Mucosa of descending colon (tissue), 3 donors: Measurements from ENCODE around the gene LMX1A. TPM values are rescaled to one million over a fixed set of nuclear protein-coding genes. Genes with fewer than 3 reads are reported as not detected.

Experiments used
- ATAC-seq: fragments of 200-7000 bp; cut with Tn5 transposase; one replicate; pipeline ENCODE4 v1.9.1; 2020; ENCODE audit warnings: mild to moderate bottlenecking, moderate library complexity
- DNase-seq, 3 donors: peaks; one replicate each; pipeline ENCODE4 v3.0.0-alpha.2; 2020
- H3K36me3 ChIP-seq: fragments of 200-600 bp; one replicate; pipeline ENCODE4 v1.8.0; 2021; ENCODE audit warnings: low read depth, mild to moderate bottlenecking
- H3K4me1 ChIP-seq: fragments of 200-600 bp; one replicate; pipeline ENCODE4 v1.8.0; 2021; ENCODE audit warnings: low read depth, mild to moderate bottlenecking
- H3K4me3 ChIP-seq: fragments of 200-600 bp; one replicate; pipeline ENCODE4 v1.8.0; 2021; ENCODE audit warnings: mild to moderate bottlenecking
- H3K9me3 ChIP-seq: fragments of 200-600 bp; one replicate; pipeline ENCODE4 v1.8.0; 2021; ENCODE audit warnings: mild to moderate bottlenecking
- intact Hi-C, 2 donors: fragments of 100-400 bp; cut with DNase I in 1 of 2; cut with micrococcal nuclease in 1 of 2; formaldehyde crosslinking; loops; one replicate each; pipeline versions ENCODE4 v1.11.0 to v1.11.1; 2022; cut with DNase I, micrococcal nuclease
- total RNA-seq, 3 donors: library from RNA; stranded (reverse); fragmentation: NEBNext Ultra II Directional in 2 of 3; extraction: Animal tissue kit (Norgen Biotek cat#: 25700) in 2 of 3; gene quantifications; one replicate each; pipeline versions ENCODE4 v1.2.1 to v1.2.4, GENCODE V29; 2021 to 2023
- TF ChIP-seq, protein P1 (sequence below): fragments of 200-600 bp; IDR thresholded peaks from one replicate; pipeline ENCODE4 v1.8.0; 2022; ENCODE audit warnings: antibody characterized with exemption, mild to moderate bottlenecking
- donor health status: DM: no; HTN: no; CAD: no; lungs with moderate emphysema.
- donor health status: DM: no; HTN: no; CAD: no.
- donor health status: DM: no; HTN: yes; CAD: no.

Gene LMX1A
- total RNA-seq, 3 donors from 2014 or later = 0.31 to 0.84 (median 0.38) TPM

DNA sequence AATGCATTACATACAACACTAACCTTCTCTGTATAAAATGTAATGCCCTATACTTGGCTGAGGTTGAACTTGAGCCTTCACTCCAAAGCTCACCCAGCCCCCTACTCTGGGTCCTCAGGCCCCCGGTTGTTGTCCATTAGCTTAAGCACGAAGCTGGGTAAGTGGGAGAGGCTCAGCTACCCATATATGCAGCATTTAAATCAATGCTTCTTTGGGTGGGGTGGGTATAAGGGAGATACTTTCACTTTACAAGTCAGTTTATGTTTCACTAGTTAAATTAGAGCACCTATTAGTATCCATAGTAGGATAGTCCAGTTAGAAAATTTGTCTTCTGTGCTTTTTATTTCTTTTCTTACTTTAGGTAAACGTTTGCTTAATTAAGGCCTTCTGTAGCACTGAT lies 151.4 kb downstream of the LMX1A start:
- Histone ChIP-seq H3K36me3 (no peaks in the 10 kb centered on the region), H3K4me3 (no peak overlapping the region), H3K9me3 (no peaks in the 10 kb centered on the region), H3K4me1 (no peaks in the 10 kb centered on the region)
- DNase-seq (no peak), ATAC-seq (no peak)
- intact Hi-C loops = no loop called here
- TF ChIP-seq, protein P1, sequence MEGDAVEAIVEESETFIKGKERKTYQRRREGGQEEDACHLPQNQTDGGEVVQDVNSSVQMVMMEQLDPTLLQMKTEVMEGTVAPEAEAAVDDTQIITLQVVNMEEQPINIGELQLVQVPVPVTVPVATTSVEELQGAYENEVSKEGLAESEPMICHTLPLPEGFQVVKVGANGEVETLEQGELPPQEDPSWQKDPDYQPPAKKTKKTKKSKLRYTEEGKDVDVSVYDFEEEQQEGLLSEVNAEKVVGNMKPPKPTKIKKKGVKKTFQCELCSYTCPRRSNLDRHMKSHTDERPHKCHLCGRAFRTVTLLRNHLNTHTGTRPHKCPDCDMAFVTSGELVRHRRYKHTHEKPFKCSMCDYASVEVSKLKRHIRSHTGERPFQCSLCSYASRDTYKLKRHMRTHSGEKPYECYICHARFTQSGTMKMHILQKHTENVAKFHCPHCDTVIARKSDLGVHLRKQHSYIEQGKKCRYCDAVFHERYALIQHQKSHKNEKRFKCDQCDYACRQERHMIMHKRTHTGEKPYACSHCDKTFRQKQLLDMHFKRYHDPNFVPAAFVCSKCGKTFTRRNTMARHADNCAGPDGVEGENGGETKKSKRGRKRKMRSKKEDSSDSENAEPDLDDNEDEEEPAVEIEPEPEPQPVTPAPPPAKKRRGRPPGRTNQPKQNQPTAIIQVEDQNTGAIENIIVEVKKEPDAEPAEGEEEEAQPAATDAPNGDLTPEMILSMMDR = no peak

DNA sequence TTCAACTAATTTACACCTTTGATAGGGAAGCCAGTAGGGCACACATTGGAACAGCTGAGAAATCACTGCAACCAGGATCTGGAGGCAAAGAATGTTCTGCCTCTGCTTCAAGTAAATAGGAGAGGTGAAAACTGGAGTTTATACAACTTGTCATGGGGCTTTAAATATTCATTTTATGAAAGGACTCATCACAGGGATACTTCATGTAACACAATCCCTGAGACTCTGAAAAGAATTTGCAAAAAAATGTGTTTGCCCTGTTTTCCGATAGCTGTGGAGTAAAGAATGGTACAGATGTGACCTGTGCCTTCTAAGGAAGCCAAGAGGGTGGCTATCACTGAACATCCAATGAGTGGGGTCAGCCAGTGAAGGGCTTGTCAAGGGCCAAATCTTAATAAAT lies 152.0 kb downstream of the LMX1A start:
- no peaks in the 10 kb centered on the region for H3K4me1 ChIP-seq
- no peaks in the 10 kb centered on the region for H3K9me3 ChIP-seq
- intact Hi-C loops = no loop called here
- H3K36me3 ChIP-seq = no peaks in the 10 kb centered on the region
- TF ChIP-seq, protein P1 = no peak
- no peak for ATAC-seq
- no peak for DNase-seq
- H3K4me3 ChIP-seq = no peak overlapping the region

DNA sequence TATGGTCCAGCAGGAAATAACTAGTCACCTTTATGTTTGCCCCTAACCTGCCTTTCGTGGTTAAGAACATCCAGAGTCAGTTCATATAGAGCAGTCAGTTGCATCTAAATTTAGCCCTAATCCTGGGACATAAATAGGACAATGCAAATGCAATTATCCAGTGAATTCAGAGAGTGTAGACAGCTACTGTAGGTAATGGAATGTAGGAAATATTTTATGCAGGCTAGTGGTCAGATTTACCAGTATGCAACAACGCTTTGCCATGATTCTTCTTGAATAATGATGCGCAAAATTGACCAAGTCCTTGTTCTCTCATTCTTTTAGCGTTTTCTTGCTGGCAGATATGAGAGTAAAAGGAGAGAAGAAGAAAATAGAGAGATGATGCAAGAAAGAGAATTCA lies 165.4 kb downstream of the LMX1A start:
- H3K4me1 ChIP-seq = no peaks in the 10 kb centered on the region
- H3K9me3 ChIP-seq = no peaks in the 10 kb centered on the region
- no peak for ATAC-seq
- H3K4me3 ChIP-seq = no peak overlapping the region
- DNase-seq = no peak
- intact Hi-C loops = no loop called here
- TF ChIP-seq, protein P1 = no peak
- no peaks in the 10 kb centered on the region for H3K36me3 ChIP-seq

DNA sequence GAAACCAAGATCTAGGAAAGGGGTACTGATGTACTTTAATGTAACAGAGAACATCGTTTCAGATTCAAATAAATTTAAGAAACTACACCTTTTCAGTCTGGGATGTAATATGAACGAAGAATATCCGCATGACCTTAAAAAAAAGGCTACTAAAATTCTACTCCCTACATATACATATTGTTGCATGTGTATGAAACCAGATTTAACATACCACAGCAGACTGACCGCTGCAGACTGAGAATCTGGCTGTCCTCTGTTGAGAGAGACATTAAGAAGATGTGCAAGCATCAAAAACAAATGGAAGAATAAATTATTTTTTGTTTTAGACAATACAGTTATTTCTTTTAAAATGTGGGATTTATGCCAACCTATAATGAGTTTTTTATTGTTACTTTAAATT lies 166.6 kb downstream of the LMX1A start:
- DNase-seq = no peak
- intact Hi-C loops = no loop called here
- H3K4me3 ChIP-seq = no peak overlapping the region
- H3K4me1 ChIP-seq = no peaks in the 10 kb centered on the region
- TF ChIP-seq, protein P1 = no peak
- no peaks in the 10 kb centered on the region for H3K36me3 ChIP-seq
- H3K9me3 ChIP-seq = no peaks in the 10 kb centered on the region
- ATAC-seq = no peak

DNA sequence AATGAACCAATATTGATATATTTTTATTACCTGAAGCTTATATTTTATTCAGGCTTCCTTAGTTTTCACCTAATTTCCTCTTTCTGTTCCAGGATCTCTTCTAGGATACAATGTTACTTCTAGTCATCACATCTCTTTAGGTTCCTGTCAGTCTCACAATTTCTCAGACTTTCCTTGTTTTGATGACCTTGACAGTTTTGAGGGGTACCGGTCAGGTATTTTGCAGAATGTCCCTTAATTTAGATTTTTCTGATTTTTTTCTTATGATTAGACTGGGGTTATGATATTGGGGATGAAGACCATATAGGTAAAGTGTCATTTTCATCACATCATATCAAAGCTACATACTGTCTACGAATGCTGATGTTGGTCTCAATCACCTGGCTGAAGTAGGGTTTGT lies 167.5 kb downstream of the LMX1A start:
- no peak for DNase-seq
- H3K9me3 ChIP-seq = no peaks in the 10 kb centered on the region
- no peak for ATAC-seq
- TF ChIP-seq, protein P1 = no peak
- H3K36me3 ChIP-seq = no peaks in the 10 kb centered on the region
- H3K4me3 ChIP-seq = no peak overlapping the region
- H3K4me1 ChIP-seq = no peaks in the 10 kb centered on the region
- intact Hi-C loops = no loop called here
